ENCODE results near the gene TMUB1.

- no peak for TF ChIP-seq CTCF (IDR thresholded peaks at IDR 0.05 in 8 of 11, conservative IDR thresholded peaks at IDR 0.05 in 3 of 11)
- TF ChIP-seq POLR2A (IDR thresholded peaks at IDR 0.05): no peak
Measured at GRCh38 chr7:151078233-151079040, 4.9 kb downstream of the TMUB1 start.

Data from spleen (tissue), 7 donors.